T-helper 17 cell (primary cell): ENCODE results near the gene MRPL36. TPM values are rescaled to one million over a fixed set of nuclear protein-coding genes. Genes with fewer than 3 reads are reported as not detected.
"Not testable (repeated sequence)": the region's sequence is repeated elsewhere in the genome, so short reads cannot be mapped to it uniquely, and the experiment has no call there.

Experiments
- ATAC-seq: fragments of 150-1000 bp; cut with Tn5 transposase; 2 replicates; pipeline ENCODE4 v1.10.0; 2021; ENCODE audit warnings: mild to moderate bottlenecking, moderate library complexity
- DNase-seq, 3 donors: peaks; one replicate each; pipeline versions ENCODE4 v3.0.0 to v3.0.0-alpha.2; 2020 to 2021
- H3K9me3 ChIP-seq: one replicate; pipeline ENCODE4 v1.7.0; 2013; ENCODE audit warnings: low read length, mild to moderate bottlenecking; ENCODE audit not compliant: control insufficient read depth, poor library complexity, severe bottlenecking
- H3K27ac Mint-ChIP-seq: one replicate; pipeline ENCODE4 v1.8.0; 2022; ENCODE audit warnings: mild to moderate bottlenecking, moderate library complexity, mixed read lengths
- H3K27me3 Mint-ChIP-seq: one replicate; pipeline ENCODE4 v1.8.0; 2022; ENCODE audit warnings: mixed read lengths
- H3K36me3 Mint-ChIP-seq: one replicate; pipeline ENCODE4 v1.8.0; 2022; ENCODE audit warnings: low read depth, mixed read lengths
- H3K4me1 Mint-ChIP-seq: one replicate; pipeline ENCODE4 v1.8.0; 2022; ENCODE audit warnings: mild to moderate bottlenecking, mixed read lengths
- H3K4me3 Mint-ChIP-seq: one replicate; pipeline ENCODE4 v1.8.0; 2022; ENCODE audit warnings: mild to moderate bottlenecking, moderate library complexity, mixed read lengths
- total RNA-seq, 4 donors: library from RNA in 2 of 4; stranded (reverse) in 2 of 4; gene quantifications; one replicate each; pipeline ENCODE4 v1.2.3 and lab custom pipeline; 2022 to 2026

Gene MRPL36
- total RNA-seq (10 to 100 TPM; 12.3 to 17.7 TPM), total RNA-seq (lab: John Stamatoyannopoulos, UW) (7.8 to 19.0 reads per million in 2 donors)

- H3K9me3 ChIP-seq: no peaks in the 10 kb centered on the region
- Mint-ChIP-seq H3K4me1 (peaks cover 52% of the 10 kb centered on the region), H3K27me3 (no peaks in the 10 kb centered on the region), H3K36me3 (peaks cover 6% of the 10 kb centered on the region), H3K27ac (peak within 1 kb of the TSS; percentile 98), H3K4me3 (peak within 1 kb of the TSS; percentile 98)
- DNase-seq (peak; percentile 87 to 92 (median 88)), ATAC-seq (peak; percentile 78)
Observed at GRCh38 chr5:1799602-1800471, at the start of gene MRPL36. Gene MRPL36 (minus strand): TSS chr5:1799837. CDS start chr5:1798935, 902 bp downstream.

GRCh38 chr5:1847611-1848010, 48.0 kb upstream of the MRPL36 start:
- Mint-ChIP-seq H3K27ac (no peak overlapping the region), H3K4me1 (peaks cover 2% of the 10 kb centered on the region), H3K4me3 (no peak overlapping the region), H3K36me3 (no peaks in the 10 kb centered on the region), H3K27me3 (peaks cover 13% of the 10 kb centered on the region)
- ATAC-seq: no peak
- no peaks in the 10 kb centered on the region for H3K9me3 ChIP-seq
- DNase-seq: no peak

GRCh38 chr5:1847056-1847455, 47.4 kb upstream of the MRPL36 start:
- H3K9me3 ChIP-seq: no peaks in the 10 kb centered on the region
- H3K27ac Mint-ChIP-seq: no peak overlapping the region
- H3K4me3 Mint-ChIP-seq: no peak overlapping the region
- H3K4me1 Mint-ChIP-seq: peaks cover 2% of the 10 kb centered on the region
- DNase-seq: no peak
- no peaks in the 10 kb centered on the region for H3K36me3 Mint-ChIP-seq
- H3K27me3 Mint-ChIP-seq: peaks cover 11% of the 10 kb centered on the region
- ATAC-seq: no peak

GRCh38 chr5:1846583-1846982, 46.9 kb upstream of the MRPL36 start:
- Mint-ChIP-seq H3K27me3 (peaks cover 8% of the 10 kb centered on the region), H3K36me3 (no peaks in the 10 kb centered on the region), H3K27ac (no peak overlapping the region), H3K4me3 (no peak overlapping the region), H3K4me1 (peaks cover 2% of the 10 kb centered on the region)
- no peak for ATAC-seq
- no peaks in the 10 kb centered on the region for H3K9me3 ChIP-seq
- DNase-seq: no peak

GRCh38 chr5:1845696-1846095, 46.1 kb upstream of the MRPL36 start:
- H3K27ac Mint-ChIP-seq: no peak overlapping the region
- H3K4me1 Mint-ChIP-seq: no peaks in the 10 kb centered on the region
- no peaks in the 10 kb centered on the region for H3K9me3 ChIP-seq
- no peak overlapping the region for H3K4me3 Mint-ChIP-seq
- H3K27me3 Mint-ChIP-seq: no peaks in the 10 kb centered on the region
- DNase-seq: no peak
- H3K36me3 Mint-ChIP-seq: no peaks in the 10 kb centered on the region
- ATAC-seq: no peak

GRCh38 chr5:1844708-1845436, 45.2 kb upstream of the MRPL36 start:
- H3K36me3 Mint-ChIP-seq: no peaks in the 10 kb centered on the region
- peaks cover 7% of the 10 kb centered on the region for H3K27me3 Mint-ChIP-seq
- H3K4me3 Mint-ChIP-seq: no peak overlapping the region
- no peaks in the 10 kb centered on the region for H3K4me1 Mint-ChIP-seq
- H3K27ac Mint-ChIP-seq: no peak overlapping the region
- no peak for DNase-seq
- H3K9me3 ChIP-seq: no peaks in the 10 kb centered on the region
- ATAC-seq: no peak

- H3K9me3 ChIP-seq, H3K4me3 Mint-ChIP-seq: not testable (repeated sequence)
- H3K27me3 Mint-ChIP-seq: peaks cover 16% of the 10 kb centered on the region
Observed at GRCh38 chr5:1843761-1844160, 44.1 kb upstream of the MRPL36 start.

GRCh38 chr5:1842004-1842819, 42.6 kb upstream of the MRPL36 start:
- Mint-ChIP-seq H3K36me3 (no peaks in the 10 kb centered on the region), H3K27ac (no peak overlapping the region)
- no peak for ATAC-seq

More at GRCh38 chr5:1843761-1844160, 44.1 kb upstream of the MRPL36 start:
- not testable (repeated sequence) for ATAC-seq, DNase-seq, H3K27ac Mint-ChIP-seq, H3K36me3 Mint-ChIP-seq, H3K4me1 Mint-ChIP-seq

GRCh38 chr5:1840741-1841521, 41.3 kb upstream of the MRPL36 start:
- no peak overlapping the region for H3K4me3 Mint-ChIP-seq
- H3K36me3 Mint-ChIP-seq: no peaks in the 10 kb centered on the region
- ATAC-seq (no peak), DNase-seq (no peak)
- no peak overlapping the region for H3K27ac Mint-ChIP-seq
- H3K9me3 ChIP-seq: no peaks in the 10 kb centered on the region
- H3K27me3 Mint-ChIP-seq: peaks cover 32% of the 10 kb centered on the region
- H3K4me1 Mint-ChIP-seq: no peaks in the 10 kb centered on the region

More at GRCh38 chr5:1842004-1842819, 42.6 kb upstream of the MRPL36 start:
- H3K9me3 ChIP-seq: no peaks in the 10 kb centered on the region
- Mint-ChIP-seq H3K4me3 (no peak overlapping the region), H3K27me3 (peaks cover 21% of the 10 kb centered on the region), H3K4me1 (no peaks in the 10 kb centered on the region)
- no peak for DNase-seq

GRCh38 chr5:1840071-1840547, 40.5 kb upstream of the MRPL36 start:
- Mint-ChIP-seq H3K36me3 (no peaks in the 10 kb centered on the region), H3K27me3 (peaks cover 40% of the 10 kb centered on the region), H3K4me3 (no peak overlapping the region), H3K27ac (no peak overlapping the region), H3K4me1 (no peaks in the 10 kb centered on the region)
- no peaks in the 10 kb centered on the region for H3K9me3 ChIP-seq
- DNase-seq (no peak), ATAC-seq (no peak)

- no peaks in the 10 kb centered on the region for H3K9me3 ChIP-seq
- peaks cover 56% of the 10 kb centered on the region for H3K27me3 Mint-ChIP-seq
- ATAC-seq (no peak), DNase-seq (no peak)
- H3K27ac Mint-ChIP-seq: no peak overlapping the region
- H3K4me1 Mint-ChIP-seq: no peaks in the 10 kb centered on the region
- H3K36me3 Mint-ChIP-seq: no peaks in the 10 kb centered on the region
- no peak overlapping the region for H3K4me3 Mint-ChIP-seq
Observed at GRCh38 chr5:1838013-1838412, 38.4 kb upstream of the MRPL36 start.
